Measurements from ENCODE around the gene ANKFN1.

- TF ChIP-seq IKZF2 (IDR thresholded peaks at IDR 0.05): no peak
- no peak for TF ChIP-seq MTA3 (IDR thresholded peaks at IDR 0.05; ENCODE audit: borderline replicate concordance, low read length)
- TF ChIP-seq POLR2AphosphoS5 (IDR thresholded peaks at IDR 0.05; ENCODE audit: low read length): no peak
- TF ChIP-seq ATF3 (IDR thresholded peaks at IDR 0.05; ENCODE audit: borderline replicate concordance, extremely low read depth, low read depth, low read length): no peak
- TF ChIP-seq CTCF (IDR thresholded peaks at IDR 0.05 in 2 of 3, conservative IDR thresholded peaks at IDR 0.05 in 1 of 3; ENCODE audit: control insufficient read depth in 2 of 3, extremely low read depth in 1 of 3, insufficient read depth in 1 of 3, low read depth in 3 of 3, low read length in 3 of 3): no peak
- TF ChIP-seq YBX1 (IDR thresholded peaks at IDR 0.05): no peak
- no peak for TF ChIP-seq POLR2A (IDR thresholded peaks at IDR 0.05; ENCODE audit: low read depth, low read length)
- no peak for TF ChIP-seq EP300 (IDR thresholded peaks at IDR 0.05; ENCODE audit: borderline replicate concordance in 1 of 2, control insufficient read depth in 1 of 2, low read depth in 2 of 2, low read length in 2 of 2)
- TF ChIP-seq, protein P1, sequence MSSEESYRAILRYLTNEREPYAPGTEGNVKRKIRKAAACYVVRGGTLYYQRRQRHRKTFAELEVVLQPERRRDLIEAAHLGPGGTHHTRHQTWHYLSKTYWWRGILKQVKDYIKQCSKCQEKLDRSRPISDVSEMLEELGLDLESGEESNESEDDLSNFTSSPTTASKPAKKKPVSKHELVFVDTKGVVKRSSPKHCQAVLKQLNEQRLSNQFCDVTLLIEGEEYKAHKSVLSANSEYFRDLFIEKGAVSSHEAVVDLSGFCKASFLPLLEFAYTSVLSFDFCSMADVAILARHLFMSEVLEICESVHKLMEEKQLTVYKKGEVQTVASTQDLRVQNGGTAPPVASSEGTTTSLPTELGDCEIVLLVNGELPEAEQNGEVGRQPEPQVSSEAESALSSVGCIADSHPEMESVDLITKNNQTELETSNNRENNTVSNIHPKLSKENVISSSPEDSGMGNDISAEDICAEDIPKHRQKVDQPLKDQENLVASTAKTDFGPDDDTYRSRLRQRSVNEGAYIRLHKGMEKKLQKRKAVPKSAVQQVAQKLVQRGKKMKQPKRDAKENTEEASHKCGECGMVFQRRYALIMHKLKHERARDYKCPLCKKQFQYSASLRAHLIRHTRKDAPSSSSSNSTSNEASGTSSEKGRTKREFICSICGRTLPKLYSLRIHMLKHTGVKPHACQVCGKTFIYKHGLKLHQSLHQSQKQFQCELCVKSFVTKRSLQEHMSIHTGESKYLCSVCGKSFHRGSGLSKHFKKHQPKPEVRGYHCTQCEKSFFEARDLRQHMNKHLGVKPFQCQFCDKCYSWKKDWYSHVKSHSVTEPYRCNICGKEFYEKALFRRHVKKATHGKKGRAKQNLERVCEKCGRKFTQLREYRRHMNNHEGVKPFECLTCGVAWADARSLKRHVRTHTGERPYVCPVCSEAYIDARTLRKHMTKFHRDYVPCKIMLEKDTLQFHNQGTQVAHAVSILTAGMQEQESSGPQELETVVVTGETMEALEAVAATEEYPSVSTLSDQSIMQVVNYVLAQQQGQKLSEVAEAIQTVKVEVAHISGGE (CRISPR knock-in tag; IDR thresholded peaks at IDR 0.05): no peak
- no peak for TF ChIP-seq CEBPB (IDR thresholded peaks at IDR 0.05; ENCODE audit: borderline replicate concordance in 1 of 2, low read depth in 2 of 2, low read length in 2 of 2)
- TF ChIP-seq, protein P2, sequence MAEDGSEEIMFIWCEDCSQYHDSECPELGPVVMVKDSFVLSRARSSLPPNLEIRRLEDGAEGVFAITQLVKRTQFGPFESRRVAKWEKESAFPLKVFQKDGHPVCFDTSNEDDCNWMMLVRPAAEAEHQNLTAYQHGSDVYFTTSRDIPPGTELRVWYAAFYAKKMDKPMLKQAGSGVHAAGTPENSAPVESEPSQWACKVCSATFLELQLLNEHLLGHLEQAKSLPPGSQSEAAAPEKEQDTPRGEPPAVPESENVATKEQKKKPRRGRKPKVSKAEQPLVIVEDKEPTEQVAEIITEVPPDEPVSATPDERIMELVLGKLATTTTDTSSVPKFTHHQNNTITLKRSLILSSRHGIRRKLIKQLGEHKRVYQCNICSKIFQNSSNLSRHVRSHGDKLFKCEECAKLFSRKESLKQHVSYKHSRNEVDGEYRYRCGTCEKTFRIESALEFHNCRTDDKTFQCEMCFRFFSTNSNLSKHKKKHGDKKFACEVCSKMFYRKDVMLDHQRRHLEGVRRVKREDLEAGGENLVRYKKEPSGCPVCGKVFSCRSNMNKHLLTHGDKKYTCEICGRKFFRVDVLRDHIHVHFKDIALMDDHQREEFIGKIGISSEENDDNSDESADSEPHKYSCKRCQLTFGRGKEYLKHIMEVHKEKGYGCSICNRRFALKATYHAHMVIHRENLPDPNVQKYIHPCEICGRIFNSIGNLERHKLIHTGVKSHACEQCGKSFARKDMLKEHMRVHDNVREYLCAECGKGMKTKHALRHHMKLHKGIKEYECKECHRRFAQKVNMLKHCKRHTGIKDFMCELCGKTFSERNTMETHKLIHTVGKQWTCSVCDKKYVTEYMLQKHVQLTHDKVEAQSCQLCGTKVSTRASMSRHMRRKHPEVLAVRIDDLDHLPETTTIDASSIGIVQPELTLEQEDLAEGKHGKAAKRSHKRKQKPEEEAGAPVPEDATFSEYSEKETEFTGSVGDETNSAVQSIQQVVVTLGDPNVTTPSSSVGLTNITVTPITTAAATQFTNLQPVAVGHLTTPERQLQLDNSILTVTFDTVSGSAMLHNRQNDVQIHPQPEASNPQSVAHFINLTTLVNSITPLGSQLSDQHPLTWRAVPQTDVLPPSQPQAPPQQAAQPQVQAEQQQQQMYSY (CRISPR knock-in tag; IDR thresholded peaks at IDR 0.05): no peak
- TF ChIP-seq SMAD1 (IDR thresholded peaks at IDR 0.05; ENCODE audit: low read depth, partially characterized antibody): no peak
- TF ChIP-seq, protein P3, sequence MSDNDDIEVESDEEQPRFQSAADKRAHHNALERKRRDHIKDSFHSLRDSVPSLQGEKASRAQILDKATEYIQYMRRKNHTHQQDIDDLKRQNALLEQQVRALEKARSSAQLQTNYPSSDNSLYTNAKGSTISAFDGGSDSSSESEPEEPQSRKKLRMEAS (IDR thresholded peaks at IDR 0.05; ENCODE audit: low read depth, low read length): no peak
These were observed 109.5 kb downstream of the ANKFN1 start for GRCh38 chr17:56262803-56263202.
